ENCODE data around the gene IL1F10.

IL1F10 gene

GRCh38 chr2:113067681-113068080 is at the start of gene IL1F10:
Gene IL1F10, plus strand, starts transcription at chr2:113067970. Its CDS starts 4,769 bp downstream, at chr2:113072739.
- TF ChIP-seq CTCF (conservative IDR thresholded peaks at IDR 0.05; ENCODE audit: low read depth, low read length), result no peak
- no peak for DNase-seq (ENCODE audit: low read depth)
- no peak within 1 kb of the TSS for H3K4me3 ChIP-seq (ENCODE audit: low read depth, low read length)

- no peak for TF ChIP-seq CTCF (conservative IDR thresholded peaks at IDR 0.05; ENCODE audit: low read depth, low read length)
- DNase-seq (ENCODE audit: low read depth), result no peak
Measured at GRCh38 chr2:113018509-113018908, 49.3 kb upstream of the IL1F10 start.

GRCh38 chr2:113021312-113021711 is 46.5 kb upstream of the IL1F10 start:
- DNase-seq (ENCODE audit: low read depth), result no peak
- no peak overlapping the region for H3K4me3 ChIP-seq (ENCODE audit: low read depth, low read length)
- TF ChIP-seq CTCF (conservative IDR thresholded peaks at IDR 0.05; ENCODE audit: low read depth, low read length), result no peak

More at GRCh38 chr2:113018509-113018908, 49.3 kb upstream of the IL1F10 start:
- no peak overlapping the region for H3K4me3 ChIP-seq (ENCODE audit: low read depth, low read length)

- H3K4me3 ChIP-seq (ENCODE audit: low read depth, low read length), result no peak overlapping the region
- no peak for DNase-seq (ENCODE audit: low read depth)
- TF ChIP-seq CTCF (conservative IDR thresholded peaks at IDR 0.05; ENCODE audit: low read depth, low read length), result no peak
Measured at GRCh38 chr2:113024764-113025163, 43.0 kb upstream of the IL1F10 start.

- TF ChIP-seq CTCF (conservative IDR thresholded peaks at IDR 0.05; ENCODE audit: low read depth, low read length), result no peak
- DNase-seq (ENCODE audit: low read depth), result no peak
- H3K4me3 ChIP-seq (ENCODE audit: low read depth, low read length), result no peak overlapping the region
Measured at GRCh38 chr2:113025737-113026136, 42.0 kb upstream of the IL1F10 start.

- no peak for DNase-seq (ENCODE audit: low read depth)
- TF ChIP-seq CTCF (conservative IDR thresholded peaks at IDR 0.05; ENCODE audit: low read depth, low read length), result no peak
- H3K4me3 ChIP-seq (ENCODE audit: low read depth, low read length), result no peak overlapping the region
Measured at GRCh38 chr2:113027691-113028090, 40.1 kb upstream of the IL1F10 start.

GRCh38 chr2:113028112-113028511 is 39.7 kb upstream of the IL1F10 start:
- no peak for DNase-seq (ENCODE audit: low read depth)
- no peak for TF ChIP-seq CTCF (conservative IDR thresholded peaks at IDR 0.05; ENCODE audit: low read depth, low read length)
- H3K4me3 ChIP-seq (ENCODE audit: low read depth, low read length), result no peak overlapping the region
